Tibial artery (tissue), 4 donors: ENCODE measurements around the gene AIF1.
A peak's percentile ranks its signal among the peaks of the same experiment; 100 is the strongest.

Experiments used
- DNase-seq, 2 donors: peaks; one replicate each; pipeline ENCODE4 v3.0.0-alpha.2; 2019
- H3K27ac ChIP-seq, 2 donors: fragments of 200-600 bp; sonication (generic) in 1 of 2; 1 replicate in 1 of 2; 2 replicates in 1 of 2; pipeline ENCODE4 v1.5.1; 2018 to 2019; ENCODE audit warnings: mild to moderate bottlenecking in 1 of 2
- H3K27me3 ChIP-seq, 2 donors: fragments of 200-600 bp; sonication (generic) in 1 of 2; one replicate each; pipeline versions ENCODE4 v1.5.1 to v1.6.0; 2016 to 2019
- H3K36me3 ChIP-seq, 3 donors: fragments of 200-600 bp; sonication (generic) in 2 of 3; one replicate each; pipeline ENCODE4 v1.5.1; 2016 to 2019; ENCODE audit warnings: mild to moderate bottlenecking in 2 of 3
- H3K4me1 ChIP-seq, 4 donors: fragments of 200-600 bp; sonication (generic) in 2 of 4; 1 replicate in 3 of 4; 2 replicates in 1 of 4; pipeline ENCODE4 v1.5.1; 2016 to 2019
- H3K4me3 ChIP-seq, 2 donors: fragments of 200-600 bp; sonication (generic) in 1 of 2; 1 replicate in 1 of 2; 2 replicates in 1 of 2; pipeline ENCODE4 v1.5.1; 2018 to 2019; ENCODE audit warnings: mild to moderate bottlenecking in 2 of 2
- H3K9me3 ChIP-seq, 3 donors: fragments of 200-600 bp; sonication (generic) in 1 of 3; one replicate each; pipeline ENCODE4 v1.5.1; 2016 to 2019
- CTCF ChIP-seq, 2 experiments: fragments of 200-600 bp in 1 of 2; fragments of 450-650 bp in 1 of 2; IDR thresholded peaks; one replicate each; pipeline ENCODE4 v1.5.1; 2017 to 2019; ENCODE audit warnings: antibody characterized with exemption in 2 of 2, mild to moderate bottlenecking in 1 of 2, moderate library complexity in 1 of 2
- intact Hi-C: fragments of 100-400 bp; cut with DNase I; formaldehyde crosslinking; loops from one replicate; pipeline ENCODE4 v1.15.0; 2023; ENCODE audit warnings: low total_unique reads

AIF1 gene

DNA sequence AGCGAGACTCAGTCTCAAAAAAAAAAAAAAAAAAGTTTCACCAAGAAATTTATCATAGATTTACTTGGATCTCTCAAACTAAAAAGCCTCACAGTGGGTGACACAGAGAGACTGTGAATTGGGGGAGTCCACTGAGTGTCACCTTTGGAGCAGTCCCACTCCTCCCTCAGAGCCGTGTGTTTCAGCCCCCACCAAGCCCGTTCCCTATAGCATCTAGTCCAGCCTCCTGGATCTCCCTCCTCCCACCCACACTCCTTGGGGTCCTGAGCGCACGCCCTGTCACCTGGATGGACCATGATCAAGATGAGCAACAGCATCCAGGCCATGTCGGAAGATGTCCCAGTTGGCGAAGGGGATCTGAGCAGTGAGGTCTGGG lies 22.6 kb upstream of the AIF1 start:
- Histone ChIP-seq H3K4me3 (no peak overlapping the region), H3K27ac (no peak overlapping the region), H3K4me1 (no peaks in the 10 kb centered on the region), H3K36me3 (no peaks in the 10 kb centered on the region), H3K27me3 (peaks cover 0 to 12% of the 10 kb centered on the region in 2 donors), H3K9me3 (no peaks in the 10 kb centered on the region)
- intact Hi-C loops = no loop called here
- DNase-seq = no peak
- no peak for TF ChIP-seq CTCF (IDR thresholded peaks at IDR 0.05)

DNA sequence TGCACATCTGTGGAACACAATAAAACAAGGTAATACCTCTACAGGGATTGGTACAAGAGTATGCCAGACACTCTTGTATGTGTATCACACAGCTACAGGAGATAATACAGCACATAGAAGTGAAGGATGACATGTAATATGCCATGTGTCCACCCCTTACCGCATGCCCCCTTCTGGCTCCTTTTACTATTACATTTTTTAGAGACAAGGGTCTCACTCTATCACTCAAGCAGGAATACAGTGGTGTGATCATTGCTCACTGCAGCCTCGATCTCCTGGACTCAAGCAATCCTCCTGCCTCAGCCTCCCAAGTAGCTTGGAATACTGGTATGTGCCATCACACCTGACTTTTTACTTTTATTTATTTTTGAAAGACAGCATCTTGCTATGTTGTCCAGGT lies 18.0 kb upstream of the AIF1 start:
- intact Hi-C loops = no loop called here
- Histone ChIP-seq H3K4me1 (no peaks in the 10 kb centered on the region), H3K9me3 (no peaks in the 10 kb centered on the region), H3K27me3 (no peaks in the 10 kb centered on the region), H3K27ac (no peak overlapping the region), H3K36me3 (no peaks in the 10 kb centered on the region), H3K4me3 (no peak overlapping the region)
- DNase-seq = no peak
- peak in 1 of 2 experiments; percentile 38 for TF ChIP-seq CTCF (IDR thresholded peaks at IDR 0.05)

- no peaks in the 10 kb centered on the region for H3K9me3 ChIP-seq
- no peak overlapping the region for H3K27ac ChIP-seq
- DNase-seq = no peak
- intact Hi-C loops = no loop called here
- TF ChIP-seq CTCF (IDR thresholded peaks at IDR 0.05) = no peak
- H3K27me3 ChIP-seq = no peaks in the 10 kb centered on the region
- H3K4me3 ChIP-seq = no peak overlapping the region
- no peaks in the 10 kb centered on the region for H3K36me3 ChIP-seq
- H3K4me1 ChIP-seq = no peaks in the 10 kb centered on the region
These were observed 7.7 kb upstream of the AIF1 start for GRCh38 chr6:31607317-31607716.

DNA sequence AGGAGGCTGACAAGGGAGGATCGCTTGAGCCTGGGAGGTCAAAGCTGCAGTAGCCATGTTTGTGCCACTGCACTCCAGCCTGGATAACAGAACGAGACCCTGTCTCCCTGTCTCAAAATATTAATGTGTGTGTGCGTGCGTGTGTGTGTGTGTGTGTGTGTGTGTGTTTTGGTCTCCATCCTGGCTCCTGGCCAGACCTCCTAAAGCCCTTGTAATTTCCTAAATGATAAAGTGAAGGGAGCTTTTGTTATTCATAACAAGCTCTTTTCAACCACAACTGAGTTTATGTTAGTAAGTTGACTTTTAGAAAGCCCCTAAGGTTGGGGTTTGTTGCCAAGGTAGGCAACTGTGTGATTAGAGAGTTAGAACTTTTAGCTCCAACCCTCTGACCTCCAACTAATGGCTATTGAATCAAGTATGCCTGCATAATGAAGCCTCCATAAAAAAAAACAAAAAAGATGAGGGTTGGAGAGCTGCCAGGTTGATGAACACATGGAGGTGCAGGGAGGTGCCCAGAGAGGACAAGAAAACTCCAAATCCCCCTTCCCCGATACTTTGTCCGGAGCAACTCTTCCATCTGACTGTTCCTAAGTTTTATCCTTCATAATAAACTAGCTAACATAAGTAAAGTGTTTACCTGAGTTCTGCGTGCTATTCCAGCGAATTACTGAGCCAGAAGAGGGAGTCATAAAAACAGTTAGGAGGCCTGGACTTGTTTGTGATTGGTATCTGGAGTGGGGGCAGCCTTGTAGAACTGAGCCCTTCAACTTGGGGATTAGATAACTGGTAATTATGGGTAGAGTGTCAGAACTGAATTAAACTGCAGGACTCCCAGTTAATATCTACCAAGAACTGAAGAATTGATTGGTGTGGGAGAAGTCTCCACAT lies 5.3 kb upstream of the AIF1 start:
- no peaks in the 10 kb centered on the region for H3K27me3 ChIP-seq
- no peak overlapping the region for H3K4me3 ChIP-seq
- no peaks in the 10 kb centered on the region for H3K9me3 ChIP-seq
- H3K27ac ChIP-seq = no peak overlapping the region
- no peaks in the 10 kb centered on the region for H3K4me1 ChIP-seq
- TF ChIP-seq CTCF (IDR thresholded peaks at IDR 0.05) = no peak
- no peaks in the 10 kb centered on the region for H3K36me3 ChIP-seq
- DNase-seq = no peak
- intact Hi-C loops = no loop called here

DNA sequence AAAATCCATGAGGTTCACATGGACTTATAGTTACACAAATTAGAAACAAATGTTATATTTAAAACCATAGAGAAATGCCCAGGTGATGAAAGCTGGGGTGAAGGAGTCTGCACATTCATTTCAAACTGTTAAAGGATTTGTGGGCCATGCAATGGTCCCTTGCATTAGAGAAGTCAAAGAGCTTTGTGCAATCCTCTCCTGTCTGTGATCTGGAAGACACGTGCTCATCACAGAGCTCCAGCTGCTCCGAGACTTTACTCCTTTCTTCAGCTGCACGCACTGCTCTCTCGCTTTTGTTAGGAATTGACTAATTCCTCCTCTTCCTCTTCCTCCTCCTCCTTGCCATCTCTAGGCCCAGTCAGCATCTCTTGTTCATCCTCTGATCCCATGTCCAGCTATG lies 4.1 kb upstream of the AIF1 start:
- intact Hi-C loops = no loop called here
- no peak for TF ChIP-seq CTCF (IDR thresholded peaks at IDR 0.05)
- no peaks in the 10 kb centered on the region for H3K36me3 ChIP-seq
- H3K27me3 ChIP-seq = no peaks in the 10 kb centered on the region
- no peak overlapping the region for H3K4me3 ChIP-seq
- H3K27ac ChIP-seq = no peak overlapping the region
- DNase-seq = no peak
- H3K4me1 ChIP-seq = no peaks in the 10 kb centered on the region
- H3K9me3 ChIP-seq = no peaks in the 10 kb centered on the region
